Peyer's patch (tissue), 4 donors: ENCODE data around the gene CCDC93.

ENCODE experiments used
- POLR2A ChIP-seq, 2 donors: fragments of 450-650 bp; IDR thresholded peaks; one replicate each; pipeline ENCODE4 v1.5.1; 2017; ENCODE audit warnings: antibody characterized with exemption in 2 of 2, mild to moderate bottlenecking in 2 of 2, moderate library complexity in 2 of 2
- TF ChIP-seq, protein P1 (sequence below), 6 experiments: fragments of 450-650 bp in 4 of 6; fragments of 200-600 bp in 2 of 6; sonication (generic) in 1 of 6; IDR thresholded peaks; one replicate each; pipeline ENCODE4 v1.5.1; 2017 to 2019; ENCODE audit warnings: antibody characterized with exemption in 6 of 6, mild to moderate bottlenecking in 3 of 6, moderate library complexity in 1 of 6

DNA sequence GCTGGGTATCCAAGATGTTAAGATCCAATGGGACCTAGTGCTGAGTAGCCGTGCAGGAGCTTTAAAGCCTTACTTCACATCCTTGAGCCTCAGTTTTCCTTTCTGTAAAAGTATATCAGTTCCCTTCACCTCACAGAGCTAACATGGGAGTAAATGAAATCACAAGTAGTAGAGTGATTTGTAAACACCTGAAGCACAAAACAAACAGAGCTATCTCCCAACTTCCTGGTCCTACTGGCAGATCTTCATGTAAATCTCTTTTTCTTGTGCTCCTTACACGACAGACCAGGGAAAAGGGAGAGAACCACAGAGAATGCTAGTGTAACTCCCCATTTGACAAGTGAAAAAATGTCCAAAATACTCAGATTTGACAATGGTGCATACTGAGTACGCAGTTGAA lies 17.3 kb downstream of the CCDC93 start:
- TF ChIP-seq, protein P1, sequence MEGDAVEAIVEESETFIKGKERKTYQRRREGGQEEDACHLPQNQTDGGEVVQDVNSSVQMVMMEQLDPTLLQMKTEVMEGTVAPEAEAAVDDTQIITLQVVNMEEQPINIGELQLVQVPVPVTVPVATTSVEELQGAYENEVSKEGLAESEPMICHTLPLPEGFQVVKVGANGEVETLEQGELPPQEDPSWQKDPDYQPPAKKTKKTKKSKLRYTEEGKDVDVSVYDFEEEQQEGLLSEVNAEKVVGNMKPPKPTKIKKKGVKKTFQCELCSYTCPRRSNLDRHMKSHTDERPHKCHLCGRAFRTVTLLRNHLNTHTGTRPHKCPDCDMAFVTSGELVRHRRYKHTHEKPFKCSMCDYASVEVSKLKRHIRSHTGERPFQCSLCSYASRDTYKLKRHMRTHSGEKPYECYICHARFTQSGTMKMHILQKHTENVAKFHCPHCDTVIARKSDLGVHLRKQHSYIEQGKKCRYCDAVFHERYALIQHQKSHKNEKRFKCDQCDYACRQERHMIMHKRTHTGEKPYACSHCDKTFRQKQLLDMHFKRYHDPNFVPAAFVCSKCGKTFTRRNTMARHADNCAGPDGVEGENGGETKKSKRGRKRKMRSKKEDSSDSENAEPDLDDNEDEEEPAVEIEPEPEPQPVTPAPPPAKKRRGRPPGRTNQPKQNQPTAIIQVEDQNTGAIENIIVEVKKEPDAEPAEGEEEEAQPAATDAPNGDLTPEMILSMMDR (IDR thresholded peaks at IDR 0.05), result no peak
- TF ChIP-seq POLR2A (IDR thresholded peaks at IDR 0.05), result no peak
